ENCODE measurements around the gene SNX5.

The SNX5 gene

GRCh38 chr20:17959257-17959627 is 9.4 kb downstream of the SNX5 start:
- DNase-seq = no peak

- DNase-seq = no peak
These were observed 10.0 kb downstream of the SNX5 start for GRCh38 chr20:17958373-17959256.

DNA sequence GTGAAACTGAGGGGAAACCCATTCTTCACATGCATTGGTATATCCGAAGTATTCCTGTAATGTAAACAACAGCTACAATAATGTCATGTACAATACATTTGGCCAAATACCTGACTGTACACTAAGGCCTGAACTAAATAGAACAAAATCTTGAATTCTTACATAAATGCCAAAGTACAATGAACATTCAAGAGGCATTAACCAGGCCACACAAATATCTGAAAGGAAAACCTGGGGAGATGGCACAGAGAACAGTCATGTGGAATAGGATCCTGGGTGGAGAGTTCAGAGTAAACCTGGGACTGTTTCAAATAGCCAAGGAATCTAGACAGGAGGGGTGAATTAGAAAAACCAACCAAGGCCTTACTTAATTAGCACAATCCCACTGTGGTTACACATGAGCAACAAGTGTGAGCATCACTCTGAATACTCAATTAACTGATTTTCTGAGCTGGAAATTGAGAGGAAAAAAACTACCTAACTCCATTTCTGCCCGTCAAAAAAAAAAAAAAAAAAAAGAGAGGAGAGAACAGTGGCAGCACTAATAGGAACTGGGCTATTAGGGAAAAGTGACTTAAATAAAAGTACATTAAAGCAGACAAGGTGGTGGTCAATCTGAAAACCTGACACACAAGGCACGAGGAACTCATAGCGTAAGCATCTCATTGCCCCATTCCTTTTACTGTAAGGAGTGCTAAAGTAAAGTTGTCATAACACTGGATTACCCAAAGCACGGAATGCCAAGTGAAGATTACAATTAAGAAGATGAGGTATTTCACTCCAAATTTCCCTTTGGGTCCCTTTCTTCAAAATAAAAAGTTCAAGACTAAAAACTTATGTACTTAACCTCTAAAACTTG is 10.9 kb downstream of the SNX5 start:
- DNase-seq = no peak

DNA sequence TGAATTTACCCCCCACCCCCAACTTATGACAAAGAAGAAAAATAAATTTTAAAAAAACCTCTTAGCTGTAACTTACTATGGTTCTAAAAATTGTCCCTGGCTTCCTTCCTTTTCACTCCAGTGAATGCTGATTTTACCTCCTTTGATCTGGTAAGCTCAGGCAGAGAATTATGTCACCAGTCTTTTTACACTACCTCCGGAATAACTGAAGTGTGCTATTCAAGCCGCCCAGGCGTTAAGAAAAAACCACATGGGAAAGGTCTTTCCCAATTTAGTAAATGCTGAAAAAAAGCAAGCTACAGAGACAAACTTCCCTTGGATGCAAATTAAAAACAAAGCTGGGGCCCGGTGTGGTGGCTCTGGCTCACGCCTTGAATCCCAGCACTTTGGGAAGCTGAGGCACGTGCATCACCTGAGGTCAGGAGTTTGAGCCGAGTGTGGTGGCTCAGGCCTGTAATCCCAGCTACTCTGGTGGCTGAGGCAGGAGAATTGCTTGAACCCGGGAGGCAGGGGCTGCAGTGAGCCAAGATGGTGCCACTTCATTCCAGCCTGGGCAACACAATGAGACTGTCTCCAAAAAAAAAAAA is 12.4 kb downstream of the SNX5 start:
- no peak for DNase-seq

DNA sequence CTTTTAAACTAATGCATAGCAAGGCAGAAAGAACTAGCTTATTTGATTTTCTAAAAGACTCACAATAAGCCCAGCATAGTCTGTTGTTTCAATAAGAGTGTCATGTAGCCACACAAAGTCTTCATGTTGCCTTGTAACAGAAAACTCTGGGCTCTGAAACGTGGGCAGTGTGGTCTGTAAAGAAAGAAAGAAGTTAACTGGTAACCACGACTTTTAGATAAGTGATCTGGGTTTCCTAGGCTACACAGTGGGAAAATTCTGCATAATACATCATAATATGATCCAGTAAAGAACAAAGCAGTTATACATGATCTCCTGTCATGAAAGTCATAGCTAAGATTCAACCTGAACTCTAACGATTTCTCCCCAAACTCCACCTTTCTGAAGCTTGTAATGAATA is 13.3 kb downstream of the SNX5 start:
- no peak for DNase-seq

GRCh38 chr20:17953935-17954334 is 14.7 kb downstream of the SNX5 start:
- no peak for DNase-seq

DNA sequence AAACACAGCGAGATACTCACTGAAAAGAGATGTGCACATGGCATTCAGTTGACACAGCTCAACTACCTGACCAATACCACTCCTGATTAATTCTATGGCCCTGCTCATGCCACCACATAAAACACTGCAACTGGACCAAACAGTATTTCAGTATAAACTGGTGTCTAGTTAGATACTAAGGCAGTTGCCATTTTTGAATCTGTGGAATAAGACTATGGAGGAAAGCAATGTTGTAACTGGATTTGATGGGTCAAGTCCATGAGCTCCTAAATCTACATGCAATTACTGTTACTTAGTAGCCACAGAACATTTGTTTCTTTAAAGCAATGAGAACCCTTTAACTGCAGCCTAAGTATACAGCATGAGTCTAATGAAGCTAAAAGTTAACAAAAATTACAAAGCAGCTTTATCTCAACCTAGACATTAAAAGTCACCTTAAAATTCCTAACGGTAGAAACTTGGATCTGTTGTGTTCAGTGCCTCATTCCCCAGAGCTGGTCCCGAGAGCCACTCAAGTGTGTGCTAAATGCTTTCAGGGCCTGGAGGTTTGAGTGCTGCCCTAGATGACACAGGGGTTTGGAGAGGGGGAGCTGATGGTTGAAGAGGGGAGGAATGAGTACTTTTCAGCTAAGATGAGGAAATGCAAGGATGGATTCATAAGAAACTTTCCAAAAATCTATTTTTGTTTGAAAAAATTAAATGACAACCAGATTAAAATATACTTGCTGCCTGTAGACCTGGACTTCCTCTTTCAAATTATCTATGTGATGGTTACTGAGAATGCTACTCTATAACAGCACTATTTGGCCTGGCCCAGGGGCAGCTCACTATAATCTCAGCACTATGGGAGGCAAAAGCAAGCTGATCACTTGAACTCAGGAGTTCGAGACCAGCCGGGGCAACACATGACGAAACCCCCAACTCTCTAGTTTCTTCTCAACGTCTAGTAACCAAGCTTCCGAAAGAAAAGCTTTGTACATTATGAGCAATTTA is 15.6 kb downstream of the SNX5 start:
- DNase-seq = no peak

DNA sequence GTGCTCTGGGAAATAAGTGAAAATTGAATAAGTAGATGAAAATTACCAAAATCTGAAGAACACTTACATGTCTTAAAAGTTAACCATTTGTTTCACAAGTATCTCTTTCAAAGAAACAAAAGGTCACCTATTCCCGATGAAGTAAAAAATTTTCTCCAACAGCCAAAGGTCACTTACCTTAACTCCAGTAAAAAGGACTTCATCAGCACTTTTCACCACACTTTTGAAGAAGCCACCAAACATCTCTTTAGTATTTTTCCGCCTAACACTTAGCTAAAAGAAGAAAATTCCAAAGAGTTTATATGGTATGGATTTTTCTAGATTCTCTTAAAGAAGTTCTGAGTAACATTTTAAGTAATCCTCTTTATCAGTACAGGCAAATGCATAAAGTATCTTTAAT is 17.3 kb downstream of the SNX5 start:
- DNase-seq = no peak

- DNase-seq = no peak
These were observed 17.9 kb downstream of the SNX5 start for GRCh38 chr20:17950670-17951069.

DNA sequence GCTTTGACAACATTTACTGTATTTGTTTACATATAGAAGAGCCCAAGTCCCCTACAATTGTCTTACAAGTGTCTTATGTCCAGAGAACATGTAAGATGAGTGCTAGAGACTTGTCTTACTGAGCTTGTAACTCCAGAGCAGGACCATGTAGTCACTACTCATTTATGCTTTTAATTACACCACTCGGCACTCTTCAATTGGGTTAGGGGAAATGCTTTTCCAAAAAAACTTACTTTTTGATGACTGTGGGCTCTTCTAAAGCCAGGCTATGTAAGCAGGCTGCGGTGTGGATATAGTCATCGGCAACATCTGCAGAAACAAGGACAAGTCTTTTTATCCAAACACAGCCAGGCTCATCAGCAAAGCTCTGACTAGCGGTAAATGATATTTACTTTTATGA is 18.7 kb downstream of the SNX5 start:
- no peak for DNase-seq

DNA sequence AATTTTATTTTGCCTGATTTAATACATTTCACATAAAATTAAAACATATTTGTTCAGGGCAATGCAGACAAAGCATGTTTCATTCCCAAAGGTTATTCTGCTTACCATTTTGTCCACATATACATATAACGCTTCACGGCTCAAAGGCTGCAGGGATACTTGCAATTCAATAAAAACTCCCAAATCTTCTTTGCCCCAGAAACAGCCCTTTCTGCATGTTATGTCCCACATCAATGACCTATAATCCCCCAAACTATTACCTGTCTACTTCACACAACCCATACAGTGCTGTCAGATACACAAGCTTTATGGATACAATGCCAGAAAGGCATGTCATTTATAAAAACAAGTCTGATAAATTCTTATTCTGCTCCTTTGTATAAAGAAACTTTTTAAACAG is 20.2 kb downstream of the SNX5 start:
- no peak for DNase-seq

GRCh38 chr20:17947474-17947815 is 21.1 kb downstream of the SNX5 start:
- no peak for DNase-seq

GRCh38 chr20:17946572-17947473 is 21.8 kb downstream of the SNX5 start:
- no peak for DNase-seq

DNA sequence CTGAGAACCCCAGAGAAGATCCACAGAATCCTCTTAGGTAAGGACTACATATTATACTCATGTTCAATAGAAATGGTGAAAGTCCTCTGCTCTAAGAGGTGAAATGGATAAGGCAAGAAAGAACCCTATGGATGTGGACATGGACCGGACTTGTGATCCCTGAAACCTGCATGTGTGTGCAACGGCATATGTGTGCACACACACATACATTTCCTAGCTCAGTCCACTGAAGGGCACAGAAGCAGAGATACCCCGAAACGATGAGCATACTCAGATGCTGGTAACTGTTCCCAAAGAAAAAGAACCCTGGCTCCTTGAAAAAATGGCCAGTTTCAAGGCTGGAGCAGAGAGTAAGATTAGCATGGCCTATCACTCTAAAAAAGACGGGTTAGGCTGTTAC is 22.6 kb downstream of the SNX5 start:
- no peak for DNase-seq

DNA sequence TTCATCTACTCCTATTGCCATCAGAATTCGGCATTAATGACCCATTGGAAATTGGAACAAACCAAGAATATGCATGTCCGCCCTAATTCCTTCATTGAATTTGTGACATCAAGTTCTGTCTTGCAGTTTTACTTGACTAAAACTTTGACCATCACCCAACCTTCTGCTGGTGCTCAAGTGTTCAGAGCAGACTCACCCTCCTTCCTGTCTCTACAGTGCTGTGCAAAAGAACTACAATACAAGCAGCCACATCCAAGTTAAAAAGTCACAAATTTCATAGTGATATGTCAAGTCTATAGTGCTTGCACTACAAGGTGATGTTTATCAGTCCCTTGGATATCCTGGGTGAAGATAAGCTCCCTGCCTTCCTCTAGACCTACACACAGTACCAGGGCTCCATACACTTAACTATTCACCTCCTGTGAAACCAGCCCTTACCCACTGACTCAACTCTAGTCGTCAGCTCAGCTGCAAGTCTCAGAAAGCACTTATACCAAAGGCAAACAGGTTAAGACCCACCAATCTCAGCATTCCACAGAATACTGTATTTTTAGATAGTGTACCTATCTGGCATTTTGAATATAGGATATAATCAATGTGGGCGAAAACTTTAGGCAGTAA is 23.6 kb downstream of the SNX5 start:
- no peak for DNase-seq

- no peak for DNase-seq
These were observed 25.3 kb downstream of the SNX5 start for GRCh38 chr20:17943343-17943742.

- no peak for DNase-seq
These were observed 26.8 kb downstream of the SNX5 start for GRCh38 chr20:17941826-17942196.

DNA sequence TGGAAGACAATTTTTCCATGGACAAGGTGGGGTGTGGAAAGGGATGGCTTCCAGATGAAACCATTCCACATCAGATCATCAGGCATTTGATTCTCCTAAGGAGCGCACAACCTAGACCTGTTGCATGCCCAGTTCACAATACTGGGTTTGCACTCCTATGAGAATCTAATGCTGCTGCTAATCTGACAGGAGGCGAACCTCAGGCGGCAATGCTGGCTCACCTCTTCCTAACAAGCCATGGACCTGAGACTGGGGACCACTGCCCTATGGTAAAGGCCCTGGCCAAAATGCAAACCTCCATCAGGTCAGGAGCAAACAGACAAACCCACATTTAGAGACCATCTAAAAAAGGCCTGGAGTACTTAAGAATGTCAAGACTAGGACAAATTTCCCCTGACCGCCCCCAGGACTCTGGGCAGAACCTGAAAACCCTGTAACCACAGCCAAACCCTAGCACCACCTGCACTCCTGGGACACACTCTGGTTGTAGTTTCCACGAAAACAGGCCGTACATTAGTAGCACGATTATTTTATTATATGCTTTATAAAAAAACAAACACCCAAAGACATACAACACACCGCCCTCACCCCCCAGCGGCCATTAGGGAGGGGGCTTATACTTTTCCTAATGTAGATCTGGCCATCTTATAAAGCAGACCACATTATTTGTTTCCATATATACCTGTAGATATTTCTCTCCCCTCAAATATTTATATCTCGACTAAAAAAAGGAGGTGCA is 27.3 kb downstream of the SNX5 start:
- DNase-seq = no peak

DNA sequence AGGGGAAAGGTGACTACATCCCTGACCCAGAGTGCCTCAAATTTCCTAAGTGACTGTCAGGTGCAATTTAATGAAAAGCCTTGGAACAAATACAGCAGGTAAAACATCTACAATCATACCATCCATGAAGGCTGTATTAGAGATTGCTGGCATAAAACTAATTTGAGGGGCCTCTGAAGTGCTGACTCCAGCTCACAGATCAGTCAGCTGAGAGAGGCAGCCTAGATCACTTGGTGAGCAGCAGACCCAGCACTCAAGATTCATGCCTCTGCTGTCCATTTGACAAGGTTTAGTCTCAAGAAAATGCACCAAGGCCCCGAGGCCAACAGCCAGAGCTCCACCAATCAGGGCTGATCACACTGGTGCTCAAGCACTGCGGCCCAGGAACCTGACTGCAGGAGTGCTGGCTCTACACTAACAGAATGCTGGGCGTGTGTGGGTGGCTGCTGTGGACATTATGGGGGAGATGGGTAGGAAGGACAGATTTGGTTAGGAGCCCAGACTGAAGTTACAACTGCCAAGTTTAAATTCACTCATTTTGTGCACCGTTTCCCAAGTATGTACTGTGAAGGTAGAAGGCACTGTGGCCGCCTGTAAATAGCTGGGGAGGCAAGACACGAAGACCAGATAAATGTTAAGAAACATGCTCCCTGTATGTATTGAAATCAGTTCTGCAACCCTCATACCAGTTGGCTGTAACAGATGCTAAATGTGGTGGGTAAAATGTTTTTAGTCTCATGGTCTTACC is 28.2 kb downstream of the SNX5 start:
- DNase-seq = no peak

All from central memory CD4-positive, alpha-beta T cell (primary cell).